ENCODE data around the gene ALCAM. TPM values are rescaled to one million over a fixed set of nuclear protein-coding genes. Genes with fewer than 3 reads are reported as not detected.

The ALCAM gene
- total and polyA plus RNA-seq, 2 donors (not counting 3 experiments of a cell fraction or from before 2014, with no cell fraction given) = 46.3 to 118 TPM

DNA sequence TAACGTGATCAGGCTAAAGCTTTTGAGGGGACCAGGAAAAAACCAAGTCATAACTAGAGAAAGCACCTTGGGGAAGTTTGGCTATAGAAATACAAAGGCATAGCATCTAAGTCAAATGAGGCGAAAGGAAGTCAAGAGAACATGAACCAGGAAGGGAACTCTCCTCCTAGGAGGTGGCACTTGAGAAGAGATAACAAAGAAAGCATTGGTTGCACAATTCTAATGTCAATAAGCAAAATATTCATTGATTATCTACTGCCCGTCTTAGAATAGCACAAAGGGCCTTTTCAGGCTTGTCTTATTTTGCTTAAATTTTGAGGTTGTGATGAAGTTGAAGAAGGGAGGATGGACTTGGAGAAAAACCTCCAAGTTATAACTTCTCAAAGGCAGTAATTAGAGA is 73.4 kb downstream of the ALCAM start:
- Histone ChIP-seq H3K9ac (replicated peaks; ENCODE audit: extremely low read depth, insufficient read depth, low read length) (no peak overlapping the region), H3K9me1 (replicated peaks; ENCODE audit: control insufficient read depth, extremely low read depth, insufficient read depth, low read length) (no peaks in the 10 kb centered on the region), H3K79me2 (ENCODE audit: control insufficient read depth, insufficient read depth, low read length) (no peaks in the 10 kb centered on the region), H3K9me3 (replicated peaks; ENCODE audit: control insufficient read depth, insufficient read depth, low read length) (no peaks in the 10 kb centered on the region), H3K27me3 (ENCODE audit: control insufficient read depth in 2 of 2, insufficient read depth in 2 of 2, low read length in 2 of 2) (no peaks in the 10 kb centered on the region), H3K4me1 (ENCODE audit: control insufficient read depth, extremely low read depth, insufficient read depth, low read length) (no peaks in the 10 kb centered on the region), H3K36me3 (ENCODE audit: control insufficient read depth in 2 of 2, extremely low read depth in 1 of 2, insufficient read depth in 2 of 2, low read length in 2 of 2) (no peaks in the 10 kb centered on the region), H2AFZ (ENCODE audit: low read depth, low read length) (no peak overlapping the region), H3K27ac (ENCODE audit: insufficient read depth, low read depth, low read length) (no peak overlapping the region), H3K4me3 (replicated peaks in 1 of 3; ENCODE audit: insufficient read depth in 1 of 3, low read depth in 1 of 3, low read length in 3 of 3) (no peak overlapping the region), H4K20me1 (replicated peaks; ENCODE audit: control insufficient read depth, extremely low read depth, insufficient read depth, low read length) (no peaks in the 10 kb centered on the region), H3K4me2 (ENCODE audit: insufficient read depth, low read length) (no peak overlapping the region)
- TF ChIP-seq MAX (IDR thresholded peaks at IDR 0.05; ENCODE audit: insufficient read depth, insufficient read length) (no peak), GATA2 (IDR thresholded peaks at IDR 0.05; ENCODE audit: insufficient read depth, insufficient read length, low read depth, low read length) (no peak), POLR2AphosphoS5 (IDR thresholded peaks at IDR 0.05; ENCODE audit: insufficient read depth, low read depth, low read length) (no peak), JUN (IDR thresholded peaks at IDR 0.05; ENCODE audit: borderline replicate concordance, insufficient read depth, insufficient read length, low read depth) (no peak), MYC (IDR thresholded peaks at IDR 0.05; ENCODE audit: low read depth, low read length) (no peak), FOS (IDR thresholded peaks at IDR 0.05; ENCODE audit: borderline replicate concordance, insufficient read depth, low read length) (no peak), EZH2 (IDR thresholded peaks at IDR 0.05; ENCODE audit: borderline replicate concordance, low read depth, low read length, severe bottlenecking) (no peak), POLR2A (IDR thresholded peaks at IDR 0.05; ENCODE audit: low read depth, low read length) (no peak)
- TF ChIP-seq, protein P1, sequence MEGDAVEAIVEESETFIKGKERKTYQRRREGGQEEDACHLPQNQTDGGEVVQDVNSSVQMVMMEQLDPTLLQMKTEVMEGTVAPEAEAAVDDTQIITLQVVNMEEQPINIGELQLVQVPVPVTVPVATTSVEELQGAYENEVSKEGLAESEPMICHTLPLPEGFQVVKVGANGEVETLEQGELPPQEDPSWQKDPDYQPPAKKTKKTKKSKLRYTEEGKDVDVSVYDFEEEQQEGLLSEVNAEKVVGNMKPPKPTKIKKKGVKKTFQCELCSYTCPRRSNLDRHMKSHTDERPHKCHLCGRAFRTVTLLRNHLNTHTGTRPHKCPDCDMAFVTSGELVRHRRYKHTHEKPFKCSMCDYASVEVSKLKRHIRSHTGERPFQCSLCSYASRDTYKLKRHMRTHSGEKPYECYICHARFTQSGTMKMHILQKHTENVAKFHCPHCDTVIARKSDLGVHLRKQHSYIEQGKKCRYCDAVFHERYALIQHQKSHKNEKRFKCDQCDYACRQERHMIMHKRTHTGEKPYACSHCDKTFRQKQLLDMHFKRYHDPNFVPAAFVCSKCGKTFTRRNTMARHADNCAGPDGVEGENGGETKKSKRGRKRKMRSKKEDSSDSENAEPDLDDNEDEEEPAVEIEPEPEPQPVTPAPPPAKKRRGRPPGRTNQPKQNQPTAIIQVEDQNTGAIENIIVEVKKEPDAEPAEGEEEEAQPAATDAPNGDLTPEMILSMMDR (IDR thresholded peaks at IDR 0.05; ENCODE audit: extremely low read depth in 1 of 2, insufficient read depth in 1 of 2, low read depth in 1 of 2, low read length in 2 of 2) = no peak
- POLR2A ChIA-PET = no interaction called here
- intact Hi-C loops (cut with micrococcal nuclease) = no loop called here
- no TSS peak for BruUV-seq (replicated peaks)
- FAIRE-seq (no peak), DNase-seq (ENCODE audit: low read depth, low spot score) (no peak)
- CTCF ChIA-PET = no interaction called here
- dilution Hi-C loops (cut with MboI; ENCODE audit: extremely low pct_ligation_motif_present, low sequenced_read_pairs) = no loop called here
